Astrocyte of the cerebellum (primary cell): ENCODE measurements around the gene PGBD5.

Experiments
- DNase-seq: peaks from one replicate; pipeline ENCODE4 v3.0.0-alpha.2; 2011; ENCODE audit warnings: low read depth
- H3K4me3 ChIP-seq: 2 replicates; pipeline ENCODE4 v1.5.1; 2011; ENCODE audit warnings: mild to moderate bottlenecking, low read depth, low read length, moderate library complexity
- CTCF ChIP-seq: IDR thresholded peaks from 2 replicates; pipeline ENCODE4 v1.5.1; 2012; ENCODE audit warnings: low read length, low read depth, moderate library complexity, mild to moderate bottlenecking; ENCODE audit errors: missing control alignments
- in situ Hi-C: cut with HindIII; loops from 2 replicates; pipeline ENCODE4 v1.10.0; 2017; ENCODE audit warnings: low sequenced_read_pairs

PGBD5 gene

GRCh38 chr1:230322421-230322756 is 103.7 kb downstream of the PGBD5 start:
- no peak for TF ChIP-seq CTCF
- in situ Hi-C loops: no loop called here
- no peak for DNase-seq
- H3K4me3 ChIP-seq: no peak overlapping the region

- H3K4me3 ChIP-seq: no peak overlapping the region
- in situ Hi-C loops: no loop called here
- DNase-seq: no peak
- no peak for TF ChIP-seq CTCF
Measured at GRCh38 chr1:230321741-230322420, 104.3 kb downstream of the PGBD5 start.

GRCh38 chr1:230321341-230321740 is 104.8 kb downstream of the PGBD5 start:
- TF ChIP-seq CTCF: no peak
- no peak for DNase-seq
- no peak overlapping the region for H3K4me3 ChIP-seq
- in situ Hi-C loops: no loop called here

- in situ Hi-C loops: no loop called here
- DNase-seq: no peak
Measured at GRCh38 chr1:230320804-230321203, 105.3 kb downstream of the PGBD5 start.

GRCh38 chr1:230319014-230319747 is 107.0 kb downstream of the PGBD5 start:
- TF ChIP-seq CTCF: no peak
- in situ Hi-C loops: no loop called here
- H3K4me3 ChIP-seq: no peak overlapping the region
- no peak for DNase-seq

More at GRCh38 chr1:230320804-230321203, 105.3 kb downstream of the PGBD5 start:
- TF ChIP-seq CTCF: no peak
- no peak overlapping the region for H3K4me3 ChIP-seq

- DNase-seq: no peak
- no peak for TF ChIP-seq CTCF
- H3K4me3 ChIP-seq: no peak overlapping the region
- in situ Hi-C loops: no loop called here
Measured at GRCh38 chr1:230317823-230318819, 108.0 kb downstream of the PGBD5 start.
